HCT116 (cell line): ENCODE measurements around the gene ZNF438. TPM values are rescaled to one million over a fixed set of nuclear protein-coding genes. Genes with fewer than 3 reads are reported as not detected.

ENCODE experiments used
- ATAC-seq: fragments of 200-7000 bp; cut with Tn5 transposase; 2 replicates; pipeline ENCODE4 v1.9.1; 2020; ENCODE audit warnings: mild to moderate bottlenecking, moderate library complexity
- BruUV-seq: library from RNA; stranded (reverse); fragments of 400-500 nt; replicated peaks from 2 replicates; lab custom pipeline; 2021; lab: Mats Ljungman, UMichigan
- CTCF ChIA-PET: fragments of 300-600 bp; sonication (Branson Sonifier 250); formaldehyde crosslinking; loops from one replicate; lab custom pipeline; 2021; ENCODE audit warnings: antibody characterized with exemption; lab: Charles Lee
- POLR2A ChIA-PET: fragments of 300-600, 350-600 bp; sonication (Branson Sonifier 250); formaldehyde crosslinking; loops from one replicate; lab custom pipeline; 2021; ENCODE audit warnings: antibody characterized with exemption; lab: Charles Lee
- RAD21 ChIA-PET, 2 experiments: fragments of 300-600 bp; sonication (Branson Sonifier 250); formaldehyde crosslinking; loops; one replicate each; lab custom pipeline; 2023; ENCODE audit warnings: low total read pairs in 2 of 2; ENCODE audit not compliant: uncharacterized antibody in 2 of 2, unreplicated experiment in 2 of 2, low non-redundant PET in 1 of 2; lab: Charles Lee
- DNase-seq: peaks from one replicate; pipeline ENCODE4 v3.0.0-alpha.2; 2010; ENCODE audit warnings: low read depth, low spot score
- H2AFZ ChIP-seq: fragments of 200-600 bp; shearing (Covaris generic), sonication (generic); 2 replicates; pipeline ENCODE4 v1.6.1; 2017; ENCODE audit warnings: low read depth, mixed run types, mixed read lengths, antibody characterized with exemption, low read length; ENCODE audit not compliant: poor library complexity, severe bottlenecking
- H3K27ac ChIP-seq: 2 replicates; pipeline ENCODE4 v1.5.1; 2012; ENCODE audit warnings: low read depth, low read length
- H3K27me3 ChIP-seq: fragments of 200-600 bp; sonication (generic); 2 replicates; pipeline ENCODE4 v1.6.1; 2016; ENCODE audit warnings: mixed run types, low read length, mixed read lengths; ENCODE audit not compliant: insufficient read depth
- H3K36me3 ChIP-seq, 2 experiments: fragments of 200-500 bp in 1 of 2; fragments of 200-600 bp in 1 of 2; sonication (Bioruptor generic) in 1 of 2; sonication (generic) in 1 of 2; 2 replicates each; pipeline versions ENCODE4 v1.5.1 to v1.6.1; 2014 to 2016; ENCODE audit warnings: low read length in 2 of 2, inconsistent platforms in 1 of 2, mixed read lengths in 1 of 2, mixed run types in 1 of 2; ENCODE audit not compliant: insufficient read depth in 2 of 2, control insufficient read depth in 1 of 2
- H3K4me1 ChIP-seq, 2 experiments: fragments of 200-600 bp in 1 of 2; sonication (generic) in 1 of 2; 2 replicates each; pipeline versions ENCODE4 v1.5.1 to v1.6.1; 2012 to 2017; ENCODE audit warnings: low read length in 2 of 2, inconsistent platforms in 1 of 2, mild to moderate bottlenecking in 1 of 2, mixed read lengths in 1 of 2, mixed run types in 1 of 2, moderate library complexity in 1 of 2; ENCODE audit not compliant: insufficient read depth in 2 of 2, control insufficient read depth in 1 of 2
- H3K4me2 ChIP-seq: fragments of 200-600 bp; sonication (generic); 2 replicates; pipeline ENCODE4 v1.6.1; 2017; ENCODE audit warnings: mixed run types, low read length, mixed read lengths
- H3K4me3 ChIP-seq, 2 experiments: fragments of 200-600 bp in 1 of 2; sonication (generic) in 1 of 2; replicated peaks in 1 of 2; 2 replicates each; pipeline ENCODE4 v1.5.1; 2011 to 2016; ENCODE audit warnings: low read length in 2 of 2, control low read depth in 1 of 2, low read depth in 1 of 2, mild to moderate bottlenecking in 1 of 2, mixed read lengths in 1 of 2, mixed run types in 1 of 2
- H3K79me2 ChIP-seq: fragments of 200-600 bp; sonication (generic); 2 replicates; pipeline ENCODE4 v1.6.1; 2017; ENCODE audit warnings: mild to moderate bottlenecking, mixed run types, low read length, moderate library complexity, mixed read lengths; ENCODE audit not compliant: insufficient read depth
- H3K9ac ChIP-seq: fragments of 200-600 bp; sonication (generic); 2 replicates; pipeline ENCODE4 v1.6.1; 2016; ENCODE audit warnings: low read length, mixed read lengths
- H3K9me2 ChIP-seq: fragments of 200-600 bp; sonication (generic), shearing (Covaris generic); 2 replicates; pipeline ENCODE4 v1.6.1; 2017; ENCODE audit warnings: mixed run types, mild to moderate bottlenecking, moderate library complexity; ENCODE audit not compliant: insufficient read depth
- H3K9me3 ChIP-seq, 2 experiments: fragments of 200-500 bp in 1 of 2; fragments of 200-600 bp in 1 of 2; sonication (Bioruptor generic) in 1 of 2; sonication (generic) in 1 of 2; 2 replicates each; pipeline ENCODE4 v1.6.1; 2014 to 2017; ENCODE audit warnings: low read length in 2 of 2, mixed read lengths in 2 of 2, inconsistent platforms in 1 of 2, low read depth in 1 of 2, mild to moderate bottlenecking in 1 of 2, mixed run types in 1 of 2, moderate library complexity in 1 of 2; ENCODE audit not compliant: control insufficient read depth in 1 of 2, insufficient read depth in 1 of 2
- H4K20me1 ChIP-seq: fragments of 200-600 bp; sonication (generic), shearing (Covaris generic); 2 replicates; pipeline ENCODE4 v1.6.1; 2017; ENCODE audit warnings: mixed run types, mild to moderate bottlenecking, moderate library complexity; ENCODE audit not compliant: insufficient read depth
- ATF3 ChIP-seq: IDR thresholded peaks from 2 replicates; pipeline ENCODE4 v1.6.1; 2012
- CBX3 ChIP-seq: IDR thresholded peaks from 2 replicates; pipeline ENCODE4 v1.6.1; 2012; ENCODE audit warnings: low read depth
- CEBPB ChIP-seq: IDR thresholded peaks from 2 replicates; pipeline ENCODE4 v1.6.1; 2012; ENCODE audit warnings: low read depth
- JUND ChIP-seq: IDR thresholded peaks from 2 replicates; pipeline ENCODE4 v1.6.1; 2012
- POLR2A ChIP-seq: IDR thresholded peaks from 2 replicates; pipeline ENCODE4 v1.7.0; 2011; ENCODE audit warnings: borderline replicate concordance; ENCODE audit not compliant: insufficient read depth, insufficient read length; ENCODE audit errors: extremely low read depth
- REST ChIP-seq: IDR thresholded peaks from 2 replicates; pipeline ENCODE4 v1.6.1; 2012; ENCODE audit warnings: low read depth
- SIN3A ChIP-seq: IDR thresholded peaks from 2 replicates; pipeline ENCODE4 v1.6.1; 2012; ENCODE audit warnings: low read depth
- SP1 ChIP-seq: IDR thresholded peaks from 2 replicates; pipeline ENCODE4 v1.6.1; 2012; ENCODE audit warnings: low read depth
- SRF ChIP-seq: IDR thresholded peaks from 2 replicates; pipeline ENCODE4 v1.6.1; 2012; ENCODE audit warnings: low read depth
- ZBTB33 ChIP-seq: IDR thresholded peaks from 2 replicates; pipeline ENCODE4 v1.6.1; 2011; ENCODE audit warnings: mild to moderate bottlenecking, low read length, moderate library complexity; ENCODE audit not compliant: insufficient replicate concordance; ENCODE audit errors: extremely low read depth
- ZFX ChIP-seq: fragments of 450-650 bp; IDR thresholded peaks from 2 replicates; pipeline ENCODE4 v1.6.1; 2017
- intact Hi-C: fragments of 100-400 bp; cut with micrococcal nuclease; formaldehyde crosslinking; loops from 2 replicates; pipeline ENCODE4 v1.10.0; 2022
- total RNA-seq: library from RNA; stranded (reverse); gene quantifications from one replicate; pipeline ENCODE4 v1.2.1, GENCODE V29; 2021; ENCODE audit not compliant: unreplicated experiment

ZNF438 gene
- total RNA-seq, 1 experiment from 2014 or later, result 3.3 TPM

GRCh38 chr10:30810416-30810815, 221.2 kb downstream of the ZNF438 start:
- ChIA-PET RAD21 (no interaction called here), CTCF (no interaction called here), POLR2A (no interaction called here)
- no TSS peak for BruUV-seq
- no peak overlapping the region for H3K27ac ChIP-seq
- intact Hi-C loops, result no loop called here
- TF ChIP-seq ATF3 (no peak), CBX3 (no peak)
- H3K27me3 ChIP-seq, result no peaks in the 10 kb centered on the region
- H2AFZ ChIP-seq, result no peak overlapping the region
- H3K79me2 ChIP-seq, result no peaks in the 10 kb centered on the region
- ATAC-seq (no peak), DNase-seq (no peak)
- H4K20me1 ChIP-seq, result no peaks in the 10 kb centered on the region
- H3K4me3 ChIP-seq, result no peak overlapping the region
- H3K9me2 ChIP-seq, result no peaks in the 10 kb centered on the region
- H3K9me3 ChIP-seq, result no peaks in the 10 kb centered on the region
- H3K4me2 ChIP-seq, result no peak overlapping the region
- no peaks in the 10 kb centered on the region for H3K36me3 ChIP-seq
- H3K4me1 ChIP-seq, result peaks cover 0 to 8% of the 10 kb centered on the region in 2 experiments; a peak in 2 of 4 replicates
- H3K9ac ChIP-seq, result no peak overlapping the region

GRCh38 chr10:30806850-30807249, 224.8 kb downstream of the ZNF438 start:
- Histone ChIP-seq H3K79me2 (no peaks in the 10 kb centered on the region), H3K4me3 (no peak overlapping the region), H3K36me3 (no peaks in the 10 kb centered on the region), H3K4me1 (no peaks in the 10 kb centered on the region), H3K27me3 (no peaks in the 10 kb centered on the region), H2AFZ (no peak overlapping the region)
- no TSS peak for BruUV-seq
- ATAC-seq, result no peak
- intact Hi-C loops, result no loop called here
- TF ChIP-seq ZBTB33 (no peak), CEBPB (no peak), JUND (no peak), SRF (no peak), REST (no peak), POLR2A (no peak), SIN3A (no peak), SP1 (no peak), ZFX (no peak)
- TF ChIP-seq, all 23 proteins: peak for 0
- ChIA-PET CTCF (no interaction called here), RAD21 (no interaction called here), POLR2A (no interaction called here)
- H4K20me1 ChIP-seq, result no peaks in the 10 kb centered on the region
- H3K27ac ChIP-seq, result no peak overlapping the region
- H3K9me2 ChIP-seq, result no peaks in the 10 kb centered on the region
- no peak for DNase-seq
- no peak overlapping the region for H3K4me2 ChIP-seq
- no peaks in the 10 kb centered on the region for H3K9me3 ChIP-seq
- H3K9ac ChIP-seq, result no peak overlapping the region
